SK-N-SH (cell line): Measurements from ENCODE around the gene TIAL1.

ENCODE experiments used
- CTCF ChIP-seq: fragments of 200-600 bp; sonication (generic); IDR thresholded peaks from 2 replicates; pipeline ENCODE4 v1.6.1; 2017; ENCODE audit warnings: antibody characterized with exemption, mild to moderate bottlenecking, moderate library complexity
- GABPA ChIP-seq: IDR thresholded peaks from 2 replicates; pipeline ENCODE4 v1.4.0; 2012; ENCODE audit warnings: low read depth, mild to moderate bottlenecking
- JUND ChIP-seq: IDR thresholded peaks from 2 replicates; pipeline ENCODE4 v1.4.0; 2012
- POLR2AphosphoS5 ChIP-seq: IDR thresholded peaks from 2 replicates; pipeline ENCODE4 v1.6.1; 2012; ENCODE audit warnings: low read depth, low read length
- REST ChIP-seq: IDR thresholded peaks from 2 replicates; pipeline ENCODE4 v1.6.1; 2012; ENCODE audit warnings: mild to moderate bottlenecking, low read depth, low read length, moderate library complexity
- TAF1 ChIP-seq: IDR thresholded peaks from 2 replicates; pipeline ENCODE4 v1.6.1; 2012; ENCODE audit warnings: low read depth, mild to moderate bottlenecking, low read length, moderate library complexity, borderline replicate concordance

- no peak for TF ChIP-seq CTCF
- TF ChIP-seq TAF1, result no peak
- no peak for TF ChIP-seq JUND
- TF ChIP-seq POLR2AphosphoS5, result no peak
- TF ChIP-seq GABPA, result no peak
- TF ChIP-seq REST, result no peak
These were observed 51.5 kb downstream of the TIAL1 start for GRCh38 chr10:119545310-119545709.
